IMR-90 (cell line): ENCODE measurements around the gene ATP5F1D. TPM values are rescaled to one million over a fixed set of nuclear protein-coding genes. Genes with fewer than 3 reads are reported as not detected.

Experiments used
- ATAC-seq: fragments of 200-7000 bp; cut with Tn5 transposase; 2 replicates; pipeline ENCODE4 v1.9.1; 2020; ENCODE audit warnings: low read depth, mild to moderate bottlenecking, moderate library complexity
- BruUV-seq: library from RNA; stranded (reverse); fragments of 400-500 nt; replicated peaks from 2 replicates; lab custom pipeline; 2021; lab: Mats Ljungman, UMichigan
- CTCF ChIA-PET: fragments of 300-600 bp; formaldehyde crosslinking; extraction: SDS; loops from one replicate; lab custom pipeline; 2021; ENCODE audit warnings: antibody characterized with exemption; lab: Yijun Ruan, JAX
- POLR2A ChIA-PET: fragments of 300-600 bp; sonication (Branson Sonifier 250); formaldehyde crosslinking; loops from one replicate; lab custom pipeline; 2022; ENCODE audit warnings: antibody characterized with exemption; ENCODE audit not compliant: unreplicated experiment; lab: Charles Lee
- DNase-seq: peaks from one replicate; pipeline ENCODE4 v3.0.0; 2013
- H2AFZ ChIP-seq: replicated peaks from 2 replicates; pipeline ENCODE3; 2013; ENCODE audit warnings: low read length, mild to moderate bottlenecking; ENCODE audit not compliant: poor library complexity
- H2AK5ac ChIP-seq: 2 replicates; pipeline ENCODE4 v1.6.1; 2013; ENCODE audit warnings: low read depth, low read length, inconsistent platforms
- H2AK9ac ChIP-seq: replicated peaks from 2 replicates; pipeline ENCODE3; 2013; ENCODE audit warnings: mild to moderate bottlenecking, low read depth, low read length, moderate library complexity; ENCODE audit not compliant: poor library complexity
- H2BK120ac ChIP-seq: 2 replicates; pipeline ENCODE4 v1.6.1; 2013; ENCODE audit warnings: low read depth, low read length, inconsistent platforms
- H2BK15ac ChIP-seq: 3 replicates; pipeline ENCODE4 v1.6.1; 2013; ENCODE audit warnings: low read depth, low read length, inconsistent platforms
- H2BK20ac ChIP-seq: 2 replicates; pipeline ENCODE4 v1.6.1; 2013; ENCODE audit warnings: low read depth, mild to moderate bottlenecking, inconsistent platforms, low read length, moderate library complexity
- H2BK5ac ChIP-seq: 2 replicates; pipeline ENCODE4 v1.6.1; 2013; ENCODE audit warnings: mild to moderate bottlenecking, low read depth, low read length, inconsistent platforms; ENCODE audit not compliant: poor library complexity, severe bottlenecking
- H3K14ac ChIP-seq: replicated peaks from 2 replicates; pipeline ENCODE4 v1.6.1; 2013; ENCODE audit warnings: low read depth, low read length, inconsistent platforms
- H3K18ac ChIP-seq: 2 replicates; pipeline ENCODE4 v1.6.1; 2013; ENCODE audit warnings: low read depth, low read length, control low read depth
- H3K23ac ChIP-seq: 2 replicates; pipeline ENCODE4 v1.6.1; 2013; ENCODE audit warnings: low read depth, low read length, inconsistent platforms
- H3K27ac ChIP-seq: 2 replicates; pipeline ENCODE4 v1.5.1; 2013; ENCODE audit warnings: mild to moderate bottlenecking, control low read depth, low read length; ENCODE audit not compliant: insufficient read depth
- H3K27me3 ChIP-seq: 2 replicates; pipeline ENCODE4 v1.6.1; 2013; ENCODE audit warnings: low read length; ENCODE audit not compliant: control insufficient read depth, insufficient read depth
- H3K36me3 ChIP-seq: 2 replicates; pipeline ENCODE4 v1.6.1; 2013; ENCODE audit warnings: low read length, mixed read lengths; ENCODE audit not compliant: control insufficient read depth, insufficient read depth
- H3K4ac ChIP-seq: 2 replicates; pipeline ENCODE4 v1.6.1; 2013; ENCODE audit warnings: low read depth, low read length, inconsistent platforms
- H3K4me1 ChIP-seq: 2 replicates; pipeline ENCODE4 v1.6.1; 2013; ENCODE audit warnings: low read length, mixed read lengths; ENCODE audit not compliant: control insufficient read depth, insufficient read depth
- H3K4me2 ChIP-seq: 2 replicates; pipeline ENCODE4 v1.6.1; 2013; ENCODE audit warnings: low read depth, mild to moderate bottlenecking, control low read depth, low read length, moderate library complexity
- H3K4me3 ChIP-seq: 2 replicates; pipeline ENCODE4 v1.5.1; 2013; ENCODE audit warnings: low read depth, mild to moderate bottlenecking, control low read depth, low read length, moderate library complexity; ENCODE audit not compliant: insufficient read depth
- H3K56ac ChIP-seq: 2 replicates; pipeline ENCODE4 v1.6.1; 2013; ENCODE audit warnings: low read length, inconsistent platforms; ENCODE audit not compliant: insufficient read depth; ENCODE audit errors: extremely low read depth
- H3K79me1 ChIP-seq, 2 experiments: 2 replicates each; pipeline ENCODE4 v1.6.1; 2013; ENCODE audit warnings: low read length in 2 of 2, inconsistent platforms in 1 of 2, low read depth in 1 of 2
- H3K9ac ChIP-seq: 2 replicates; pipeline ENCODE4 v1.6.1; 2013; ENCODE audit warnings: low read depth, low read length, control low read depth
- H3K9me1 ChIP-seq: 2 replicates; pipeline ENCODE4 v1.6.1; 2013; ENCODE audit warnings: low read length, inconsistent platforms; ENCODE audit not compliant: insufficient read depth
- H3K9me3 ChIP-seq: 2 replicates; pipeline ENCODE4 v1.6.1; 2013; ENCODE audit warnings: low read length; ENCODE audit not compliant: control insufficient read depth, insufficient read depth
- H4K20me1 ChIP-seq: 2 replicates; pipeline ENCODE4 v1.6.1; 2013; ENCODE audit warnings: low read length, inconsistent platforms; ENCODE audit not compliant: insufficient read depth
- H4K5ac ChIP-seq: 2 replicates; pipeline ENCODE4 v1.6.1; 2013; ENCODE audit warnings: mild to moderate bottlenecking, low read depth, low read length, control low read depth
- H4K8ac ChIP-seq, 2 experiments: 2 replicates each; pipeline ENCODE4 v1.6.1; 2013; ENCODE audit warnings: low read depth in 2 of 2, low read length in 2 of 2, control low read depth in 1 of 2, inconsistent platforms in 1 of 2
- H4K91ac ChIP-seq: 2 replicates; pipeline ENCODE4 v1.6.1; 2013; ENCODE audit warnings: low read depth, low read length, inconsistent platforms; ENCODE audit not compliant: insufficient read depth
- BHLHE40 ChIP-seq: fragments of 150-350 bp; IDR thresholded peaks from 2 replicates; pipeline ENCODE4 v1.6.1; 2016; ENCODE audit warnings: mild to moderate bottlenecking, low read depth, low read length
- CEBPB ChIP-seq: IDR thresholded peaks from 2 replicates; pipeline ENCODE4 v1.6.1; 2012; ENCODE audit warnings: low read depth, low read length, improper control_type of control experiment
- CHD1 ChIP-seq: IDR thresholded peaks from 2 replicates; pipeline ENCODE4 v1.6.1; 2012; ENCODE audit warnings: low read depth, low read length, improper control_type of control experiment
- CTCF ChIP-seq: conservative IDR thresholded peaks from 2 replicates; pipeline ENCODE4 v1.5.1; 2012; ENCODE audit warnings: mild to moderate bottlenecking, low read depth, low read length, improper control_type of control experiment
- FOS ChIP-seq: fragments of 150-350 bp; IDR thresholded peaks from 2 replicates; pipeline ENCODE4 v1.6.1; 2016; ENCODE audit warnings: low read depth, low read length
- NFE2L2 ChIP-seq: fragments of 150-350 bp; IDR thresholded peaks from 2 replicates; pipeline ENCODE4 v1.6.1; 2016; ENCODE audit warnings: low read depth, mild to moderate bottlenecking, low read length
- WGBS, 2 experiments: methylation state at CpG; one replicate each; pipeline versions ENCODE4 v1.1.5 to v1.1.7; 2013; ENCODE audit warnings: missing lambda C conversion rate in 2 of 2; ENCODE audit not compliant: insufficient read length in 1 of 2; ENCODE audit errors: extremely low coverage in 2 of 2; 5-methylcytosine and 5-hydroxymethylcytosine counted together
- dilution Hi-C: fragments of 300-500 bp; cut with HindIII; formaldehyde crosslinking; loops from one replicate; pipeline ENCODE4 v1.14.3; 2018; ENCODE audit warnings: low sequenced_read_pairs; ENCODE audit not compliant: unreplicated experiment
- in situ Hi-C: fragments of 300-500 bp; cut with MboI; formaldehyde crosslinking; loops from 3 replicates; pipeline ENCODE4 v1.14.3; 2019; ENCODE audit warnings: low sequenced_read_pairs, inconsistent platforms, mixed read lengths
- intact Hi-C: fragments of 100-400 bp; cut with micrococcal nuclease; formaldehyde crosslinking; loops from 2 replicates; pipeline ENCODE4 v1.10.0; 2022
- polyA plus RNA-seq, 3 experiments: library from polyadenylated mRNA; depleted of rRNA; stranded (reverse); fragments of >200 nt; gene quantifications; 2 replicates each; pipeline ENCODE4 v1.2.3, GENCODE V29; 2012; ENCODE audit warnings: low replicate concordance in 1 of 3
- total RNA-seq: library from RNA; depleted of rRNA; stranded (reverse); fragments of >200 nt; gene quantifications from 2 replicates; pipeline ENCODE4 v1.2.3, GENCODE V29; 2012

Gene ATP5F1D
- total and polyA plus RNA-seq, 2 of the 4 experiments (the other 2 are of a cell fraction) = 7.3 to 140 TPM

DNA sequence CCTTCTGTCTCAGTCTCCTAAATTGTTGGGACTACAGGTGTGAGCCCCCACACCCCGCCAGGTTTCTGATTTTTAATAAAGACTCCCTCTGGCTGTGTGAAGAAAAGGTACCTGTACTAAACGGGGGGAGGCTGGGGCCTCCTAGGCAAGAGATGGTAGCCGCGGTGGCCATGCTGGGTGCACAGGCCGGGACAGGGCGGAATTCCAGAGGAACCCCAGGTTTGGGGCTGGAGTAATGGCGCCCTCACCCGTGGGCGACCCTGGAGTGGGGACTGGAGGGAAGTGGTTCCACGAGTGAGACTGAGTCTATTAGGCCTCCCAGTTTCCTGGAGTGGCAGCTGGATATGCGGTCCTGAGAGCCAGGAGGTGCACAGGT, 2.1 kb upstream of the ATP5F1D start:
- H2BK120ac ChIP-seq = 0 out of 2 replicates have a peak overlapping the region, but pooled peaks have one; percentile 23
- peak overlapping the region; percentile 65; the same call in 1 of the 2 replicates for H3K27ac ChIP-seq
- TF ChIP-seq FOS (no peak), CEBPB (no peak), BHLHE40 (no peak), CTCF (no peak), NFE2L2 (no peak), CHD1 (no peak)
- no peak for DNase-seq
- peak overlapping the region; percentile 60; the same call in 1 of the 2 replicates for H3K4me2 ChIP-seq
- peak overlapping the region; percentile 64 to 89; a peak in 2 of 4 replicates for H4K8ac ChIP-seq
- peak overlapping the region; percentile 95 for H2AFZ ChIP-seq
- H3K56ac ChIP-seq = no peak overlapping the region
- H2BK15ac ChIP-seq = no peak overlapping the region
- in situ Hi-C loops = no loop called here
- H3K4me1 ChIP-seq = peaks cover 25% of the 10 kb centered on the region
- WGBS, 2 experiments = 83% methylated on average over 7 of the region's 11 CpGs; no CpG with 5 or more reads in 1 of the 2 experiments
- H4K20me1 ChIP-seq = peaks cover 19% of the 10 kb centered on the region
- peak overlapping the region; percentile 65; the same call in 1 of the 2 replicates for H4K5ac ChIP-seq
- peak overlapping the region; percentile 42 for H2AK5ac ChIP-seq
- H3K9me3 ChIP-seq = no peaks in the 10 kb centered on the region
- BruUV-seq = no TSS peak
- H3K14ac ChIP-seq = no peak overlapping the region
- H3K79me1 ChIP-seq = peaks cover 14 to 39% of the 10 kb centered on the region in 2 experiments
- POLR2A ChIA-PET = no interaction called here
- H3K27me3 ChIP-seq = no peaks in the 10 kb centered on the region
- H3K4me3 ChIP-seq = no peak overlapping the region
- no peak overlapping the region for H2BK5ac ChIP-seq
- ATAC-seq = no peak
- H2AK9ac ChIP-seq = peak overlapping the region; percentile 88
- H4K91ac ChIP-seq = 0 out of 2 replicates have a peak overlapping the region, but pooled peaks have one; percentile 12
- H3K23ac ChIP-seq = no peak overlapping the region
- H2BK20ac ChIP-seq = no peak overlapping the region
- no peak overlapping the region for H3K9ac ChIP-seq
- H3K9me1 ChIP-seq = no peaks in the 10 kb centered on the region
- dilution Hi-C loops = no loop called here
- peaks cover 13% of the 10 kb centered on the region; the same call in 1 of the 2 replicates for H3K36me3 ChIP-seq
- no peak overlapping the region for H3K18ac ChIP-seq
- CTCF ChIA-PET = interaction anchor here (2.0 kb wide), 1 partner anchor 126 kb away, joined by 7 read pairs; no protein-coding TSS in a partner anchor
- intact Hi-C loops = no loop called here
- peak overlapping the region; percentile 79 for H3K4ac ChIP-seq
